Fibroblast of peridontal ligament (primary cell): ENCODE measurements around the gene TBX6.
A peak's percentile ranks its signal among the peaks of the same experiment; 100 is the strongest.
"Not testable (repeated sequence)": the region's sequence is repeated elsewhere in the genome, so short reads cannot be mapped to it uniquely, and the experiment has no call there.

ENCODE experiments used
- DNase-seq: peaks from one replicate; pipeline ENCODE4 v3.0.0-alpha.2; 2010; ENCODE audit errors: extremely low read depth

Gene TBX6

GRCh38 chr16:30091474-30092372, at the start of gene TBX6:
Gene TBX6 (minus strand): TSS chr16:30091924. CDS start chr16:30091193, 731 bp downstream.
- DNase-seq: peak; percentile 78

- DNase-seq: no peak
These were observed 48.1 kb upstream of the TBX6 start for GRCh38 chr16:30139583-30140481.

GRCh38 chr16:30137897-30138296, 46.2 kb upstream of the TBX6 start:
- no peak for DNase-seq

- DNase-seq: no peak
These were observed 45.4 kb upstream of the TBX6 start for GRCh38 chr16:30136971-30137605.

GRCh38 chr16:30132591-30132990, 40.9 kb upstream of the TBX6 start:
- no peak for DNase-seq

GRCh38 chr16:30131869-30132475, 40.2 kb upstream of the TBX6 start:
- no peak for DNase-seq

GRCh38 chr16:30127993-30128392, 36.3 kb upstream of the TBX6 start:
- DNase-seq: no peak

- not testable (repeated sequence) for DNase-seq
These were observed 34.0 kb upstream of the TBX6 start for GRCh38 chr16:30125690-30126089.

GRCh38 chr16:30124985-30125379, 33.3 kb upstream of the TBX6 start:
- DNase-seq: no peak

- DNase-seq: no peak
These were observed 31.0 kb upstream of the TBX6 start for GRCh38 chr16:30122604-30123160.

GRCh38 chr16:30121741-30122571, 30.2 kb upstream of the TBX6 start:
- DNase-seq: no peak

- no peak for DNase-seq
These were observed 28.8 kb upstream of the TBX6 start for GRCh38 chr16:30120340-30121105.

GRCh38 chr16:30119428-30119827, 27.7 kb upstream of the TBX6 start:
- no peak for DNase-seq

GRCh38 chr16:30117768-30118167, 26.0 kb upstream of the TBX6 start:
- no peak for DNase-seq

GRCh38 chr16:30116291-30117207, 24.8 kb upstream of the TBX6 start:
- no peak for DNase-seq

GRCh38 chr16:30115238-30115637, 23.5 kb upstream of the TBX6 start:
- no peak for DNase-seq

GRCh38 chr16:30114833-30115232, 23.1 kb upstream of the TBX6 start:
- not testable (repeated sequence) for DNase-seq

- DNase-seq: no peak
These were observed 22.7 kb upstream of the TBX6 start for GRCh38 chr16:30114411-30114810.
